ENCODE measurements around the gene HOXD1. TPM values are rescaled to one million over a fixed set of nuclear protein-coding genes. Genes with fewer than 3 reads are reported as not detected.

The HOXD1 gene
- total RNA-seq, 6 experiments from 2014 or later: not detected

GRCh38 chr2:176161825-176162626 is 26.4 kb upstream of the HOXD1 start:
- H3K4me3 Mint-ChIP-seq: peak overlapping the region; percentile 85
- H3K27me3 Mint-ChIP-seq (ENCODE audit: insufficient read depth): peaks cover 83% of the 10 kb centered on the region
- peaks cover 8% of the 10 kb centered on the region for H3K9me3 Mint-ChIP-seq
- H3K4me1 Mint-ChIP-seq (ENCODE audit: low read depth): peaks cover 31% of the 10 kb centered on the region
- H3K27ac Mint-ChIP-seq: no peak overlapping the region
- DNase-seq: peak; percentile 31
- H3K36me3 Mint-ChIP-seq (ENCODE audit: low read depth): peaks cover 8% of the 10 kb centered on the region; the same call in 1 of the 2 replicates
- TF ChIP-seq CTCF (IDR thresholded peaks at IDR 0.05): no peak

- Mint-ChIP-seq H3K36me3 (ENCODE audit: low read depth) (peaks cover 8% of the 10 kb centered on the region; the same call in 1 of the 2 replicates), H3K27me3 (ENCODE audit: insufficient read depth) (peaks cover 76% of the 10 kb centered on the region), H3K4me3 (no peak overlapping the region), H3K4me1 (ENCODE audit: low read depth) (peaks cover 22% of the 10 kb centered on the region), H3K27ac (no peak overlapping the region), H3K9me3 (peaks cover 8% of the 10 kb centered on the region)
- no peak for TF ChIP-seq CTCF (IDR thresholded peaks at IDR 0.05)
- DNase-seq: no peak
These were observed 25.4 kb upstream of the HOXD1 start for GRCh38 chr2:176162911-176163671.

- no peak for TF ChIP-seq CTCF (IDR thresholded peaks at IDR 0.05)
- Mint-ChIP-seq H3K27ac (no peak overlapping the region), H3K36me3 (ENCODE audit: low read depth) (peaks cover 8% of the 10 kb centered on the region; the same call in 1 of the 2 replicates), H3K9me3 (peaks cover 8% of the 10 kb centered on the region), H3K4me1 (ENCODE audit: low read depth) (peaks cover 16% of the 10 kb centered on the region), H3K4me3 (no peak overlapping the region), H3K27me3 (ENCODE audit: insufficient read depth) (peaks cover 70% of the 10 kb centered on the region)
- DNase-seq: no peak
These were observed 24.8 kb upstream of the HOXD1 start for GRCh38 chr2:176163672-176164056.

GRCh38 chr2:176164201-176164600 is 24.3 kb upstream of the HOXD1 start:
- Mint-ChIP-seq H3K36me3 (ENCODE audit: low read depth) (peaks cover 8% of the 10 kb centered on the region; the same call in 1 of the 2 replicates), H3K27me3 (ENCODE audit: insufficient read depth) (peaks cover 68% of the 10 kb centered on the region), H3K4me1 (ENCODE audit: low read depth) (peaks cover 16% of the 10 kb centered on the region), H3K27ac (no peak overlapping the region), H3K9me3 (peaks cover 8% of the 10 kb centered on the region), H3K4me3 (no peak overlapping the region)
- no peak for DNase-seq
- no peak for TF ChIP-seq CTCF (IDR thresholded peaks at IDR 0.05)

GRCh38 chr2:176164611-176165369 is 23.7 kb upstream of the HOXD1 start:
- Mint-ChIP-seq H3K4me3 (no peak overlapping the region), H3K27ac (no peak overlapping the region), H3K36me3 (ENCODE audit: low read depth) (peaks cover 8% of the 10 kb centered on the region; the same call in 1 of the 2 replicates), H3K4me1 (ENCODE audit: low read depth) (peaks cover 16% of the 10 kb centered on the region), H3K27me3 (ENCODE audit: insufficient read depth) (peaks cover 64% of the 10 kb centered on the region), H3K9me3 (peaks cover 8% of the 10 kb centered on the region)
- no peak for TF ChIP-seq CTCF (IDR thresholded peaks at IDR 0.05)
- no peak for DNase-seq
